DMS 273 (cell line): Measurements from ENCODE around the gene RHOA.
"Not testable (repeated sequence)": the region's sequence is repeated elsewhere in the genome, so short reads cannot be mapped to it uniquely, and the experiment has no call there.

Experiments used
- DNase-seq: peaks from one replicate; lab custom pipeline; 2025; ENCODE audit not compliant: unreplicated experiment; lab: John Stamatoyannopoulos, UW

RHOA gene

DNA sequence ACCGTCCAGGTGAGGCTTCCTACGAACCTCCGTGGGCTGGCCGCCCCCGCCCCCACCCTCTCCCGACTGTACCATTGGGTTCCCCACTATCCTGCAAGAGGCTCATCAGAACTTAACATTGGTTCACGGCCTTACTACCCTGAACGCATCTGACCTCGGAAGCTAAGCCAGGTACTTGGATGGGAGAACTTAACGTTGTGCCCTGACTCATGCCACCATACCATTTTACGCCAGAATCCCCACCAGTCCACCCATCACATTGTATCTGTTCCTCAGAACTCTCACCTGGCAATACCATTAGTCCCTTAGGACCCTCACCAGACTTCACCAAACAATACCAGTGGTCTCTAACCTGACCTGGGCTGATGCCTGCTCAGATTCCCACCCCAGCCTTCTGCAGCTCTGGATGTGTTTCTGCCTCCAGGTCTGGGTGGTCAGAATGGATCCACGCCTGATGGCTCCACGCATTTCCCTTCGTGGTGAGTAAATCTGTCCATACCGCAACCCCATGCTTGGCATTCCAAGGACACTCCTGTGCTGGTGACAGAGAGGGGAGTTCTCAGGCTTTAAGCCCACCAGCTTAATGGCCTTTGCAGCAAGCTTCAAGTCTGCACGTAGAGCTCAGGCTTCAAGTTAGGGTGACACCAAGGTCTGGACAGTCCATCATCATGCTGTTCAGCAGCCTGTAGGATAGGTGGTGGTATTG lies 1.0 kb upstream of the RHOA start:
- no peak for DNase-seq

GRCh38 chr3:49411535-49411967 lies 225 bp downstream of the RHOA start:
- DNase-seq, result peak; percentile 69

DNA sequence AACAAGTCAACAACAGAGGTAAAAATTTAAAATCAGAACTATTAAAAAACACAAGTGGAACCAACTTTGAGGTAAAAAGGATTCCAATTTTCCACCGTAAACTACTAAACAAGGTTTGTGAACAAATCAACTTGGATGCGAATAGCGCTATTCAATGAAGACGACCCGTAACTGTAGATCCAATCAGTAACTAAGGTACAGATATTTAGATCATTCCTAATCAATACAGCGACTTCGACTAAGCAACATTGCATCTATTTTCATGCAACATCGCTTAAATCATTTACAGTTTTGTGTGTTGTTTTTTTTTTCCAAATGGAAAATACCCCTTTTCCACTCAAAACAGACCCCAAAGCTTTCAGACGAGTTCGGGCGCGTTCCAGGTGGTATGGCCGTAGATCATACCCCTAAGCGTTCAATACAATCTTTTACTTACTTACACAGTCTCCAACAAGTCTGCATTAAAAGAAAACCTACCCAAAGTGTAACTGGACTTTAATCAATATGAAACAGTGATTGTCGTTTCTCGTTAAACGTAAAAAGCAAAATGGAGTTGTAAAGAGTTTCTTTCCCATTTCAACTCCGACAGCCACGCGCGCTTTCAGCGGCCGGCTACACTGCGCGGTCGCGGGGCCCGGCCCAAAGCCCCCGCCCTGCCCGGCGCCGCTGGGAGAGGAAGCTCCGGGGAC lies 786 bp downstream of the RHOA start:
- no peak for DNase-seq

DNA sequence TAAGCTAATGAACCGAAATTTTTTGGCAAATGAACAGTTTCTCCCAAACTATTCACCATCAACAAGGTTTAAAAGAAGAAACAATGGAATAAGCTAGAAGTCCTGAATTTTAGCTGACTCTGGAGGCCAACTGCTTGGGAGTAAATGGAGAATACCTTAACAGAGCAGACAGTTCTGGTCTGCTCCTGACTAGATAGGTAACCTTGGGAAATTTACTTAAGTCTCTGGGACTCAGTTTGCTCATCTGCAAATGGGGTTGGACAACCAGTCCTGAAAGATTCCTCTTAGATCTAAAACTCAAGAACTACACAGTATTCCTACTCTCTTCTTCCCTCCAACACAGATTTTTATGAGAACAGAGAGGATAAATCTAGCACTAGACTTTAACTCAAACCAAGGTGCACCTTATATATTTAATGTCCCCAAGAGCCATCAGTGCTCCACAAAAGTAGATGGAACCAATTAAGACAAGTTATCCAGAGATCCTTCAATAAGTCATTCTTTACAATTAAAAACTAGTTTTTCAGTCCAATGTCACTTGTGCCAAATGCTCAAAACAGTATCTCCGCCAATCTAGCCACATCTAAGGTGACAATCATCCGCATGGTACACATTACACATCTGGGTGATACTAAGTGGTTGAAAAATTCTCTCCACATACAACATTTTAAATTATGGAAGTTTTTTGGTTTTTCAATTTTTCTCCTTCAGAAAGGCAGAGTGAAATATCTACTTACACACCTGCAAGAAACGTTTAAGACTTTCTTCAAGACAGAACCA lies 1.5 kb downstream of the RHOA start:
- no peak for DNase-seq

DNA sequence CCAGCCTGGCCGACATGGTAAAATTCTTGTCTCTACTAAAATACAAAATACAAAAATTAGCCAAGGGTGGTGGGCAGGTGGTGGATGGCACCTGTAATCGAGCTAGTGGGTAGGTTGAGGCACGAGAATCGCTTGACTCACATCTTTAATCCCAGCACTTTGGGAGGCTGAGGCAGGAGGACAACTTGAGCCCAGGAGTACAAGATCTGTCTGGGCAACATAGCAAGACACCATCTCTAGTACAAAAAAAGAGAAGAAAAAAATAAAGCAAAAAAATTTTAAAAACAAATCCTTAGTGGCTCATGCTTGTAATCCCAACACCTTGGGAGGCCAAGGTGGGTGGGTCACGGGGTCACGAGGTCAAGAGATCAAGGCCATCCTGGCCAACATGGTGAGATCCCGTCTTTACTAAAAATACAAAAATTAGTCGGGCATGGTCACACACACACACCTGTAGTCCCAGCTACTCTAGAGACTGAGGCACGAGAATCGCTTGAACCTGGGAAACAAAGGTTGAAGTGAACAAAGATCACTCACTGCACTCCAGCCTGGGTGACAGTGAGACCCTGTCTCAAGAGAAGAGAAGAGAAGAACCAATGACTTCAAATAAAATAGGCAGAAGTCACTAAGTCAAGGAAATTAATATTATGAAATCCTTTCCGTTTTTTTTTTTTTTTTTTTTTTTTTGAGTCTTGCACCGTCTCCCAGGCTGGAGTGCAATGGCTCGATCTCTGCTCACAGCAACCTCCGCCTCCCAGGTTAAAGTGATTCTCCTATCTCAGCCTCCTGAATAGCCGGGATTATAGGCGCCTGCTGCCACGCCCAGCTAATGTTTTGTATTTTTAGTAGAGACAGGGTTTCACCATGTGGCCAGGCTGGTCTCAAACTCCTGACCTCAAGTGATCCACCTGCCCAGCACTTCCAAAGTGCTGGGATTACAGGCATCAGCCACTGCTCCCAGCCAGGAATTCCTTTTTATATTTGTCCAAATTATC lies 4.9 kb downstream of the RHOA start:
- DNase-seq, result no peak

- DNase-seq, result not testable (repeated sequence)
Measured at GRCh38 chr3:49405570-49405969, 6.2 kb downstream of the RHOA start.

GRCh38 chr3:49403891-49404290 lies 7.9 kb downstream of the RHOA start:
- DNase-seq, result no peak

DNA sequence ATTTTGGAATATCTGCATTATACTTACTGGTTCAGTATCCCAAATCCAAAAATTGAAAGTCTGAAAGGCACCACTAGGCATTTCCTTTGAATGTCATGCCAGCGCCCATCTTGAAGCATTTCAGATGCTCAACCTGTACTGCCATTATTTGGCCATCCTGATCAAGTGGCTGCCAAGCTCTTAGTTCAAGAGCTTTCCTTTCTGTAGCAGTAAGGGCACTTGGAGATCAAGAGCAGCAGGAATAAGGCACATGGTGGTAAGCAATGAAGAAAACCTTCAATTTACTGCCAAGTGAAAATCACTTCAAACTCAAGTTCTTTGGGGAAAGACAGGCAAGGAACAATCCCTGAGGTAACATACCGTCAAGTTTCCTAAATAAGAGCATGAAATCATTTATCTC lies 10.0 kb downstream of the RHOA start:
- DNase-seq, result no peak

- DNase-seq, result no peak
Measured at GRCh38 chr3:49399461-49399860, 12.3 kb downstream of the RHOA start.

DNA sequence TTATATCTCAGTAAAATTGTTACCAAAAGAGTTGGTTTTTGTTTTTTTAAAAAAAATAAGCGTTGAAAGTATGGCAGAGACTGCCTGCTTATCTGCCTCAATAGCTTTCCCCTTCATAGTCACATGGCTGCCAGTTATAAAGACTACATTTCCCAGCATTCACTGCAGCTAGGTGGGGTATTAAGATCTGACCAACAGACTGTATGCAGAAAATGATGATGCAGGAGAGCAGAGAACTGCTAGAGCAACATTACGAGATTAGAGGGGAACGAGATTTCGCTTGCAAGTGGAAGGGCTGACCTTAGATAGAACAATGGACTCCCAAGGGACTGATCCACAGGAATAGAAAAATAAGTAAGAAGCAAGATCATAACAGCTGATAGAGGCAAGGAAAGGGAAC lies 14.3 kb downstream of the RHOA start:
- peak; percentile 38 for DNase-seq

DNA sequence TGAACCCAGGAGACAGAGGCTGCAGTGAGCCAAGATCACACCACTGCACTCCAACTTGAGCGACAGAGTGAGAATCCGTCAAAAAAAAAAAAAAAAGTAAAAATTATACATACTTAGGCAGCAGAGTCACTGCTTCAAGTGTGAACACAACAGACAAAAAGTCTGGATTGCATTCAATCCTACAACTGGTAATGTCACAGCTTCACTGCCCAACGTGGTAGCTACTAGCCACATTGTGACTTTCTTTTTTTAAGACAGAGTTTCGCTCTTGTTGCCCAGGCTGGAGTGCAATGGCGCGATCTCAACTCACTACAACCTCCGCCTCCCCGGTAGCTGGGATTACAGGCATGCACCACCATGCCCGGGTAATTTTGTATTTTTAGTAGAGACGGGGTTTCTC lies 20.5 kb downstream of the RHOA start:
- DNase-seq, result not testable (repeated sequence)

- DNase-seq, result no peak
Measured at GRCh38 chr3:49389297-49389696, 22.5 kb downstream of the RHOA start.

GRCh38 chr3:49388289-49388820 lies 23.4 kb downstream of the RHOA start:
- DNase-seq, result no peak

GRCh38 chr3:49387721-49388120 lies 24.1 kb downstream of the RHOA start:
- DNase-seq, result no peak

GRCh38 chr3:49386056-49386756 lies 25.6 kb downstream of the RHOA start:
- DNase-seq, result no peak

GRCh38 chr3:49385617-49386016 lies 26.2 kb downstream of the RHOA start:
- DNase-seq, result no peak

GRCh38 chr3:49383387-49383786 lies 28.4 kb downstream of the RHOA start:
- no peak for DNase-seq

GRCh38 chr3:49378249-49378895 lies 33.4 kb downstream of the RHOA start:
- no peak for DNase-seq

DNA sequence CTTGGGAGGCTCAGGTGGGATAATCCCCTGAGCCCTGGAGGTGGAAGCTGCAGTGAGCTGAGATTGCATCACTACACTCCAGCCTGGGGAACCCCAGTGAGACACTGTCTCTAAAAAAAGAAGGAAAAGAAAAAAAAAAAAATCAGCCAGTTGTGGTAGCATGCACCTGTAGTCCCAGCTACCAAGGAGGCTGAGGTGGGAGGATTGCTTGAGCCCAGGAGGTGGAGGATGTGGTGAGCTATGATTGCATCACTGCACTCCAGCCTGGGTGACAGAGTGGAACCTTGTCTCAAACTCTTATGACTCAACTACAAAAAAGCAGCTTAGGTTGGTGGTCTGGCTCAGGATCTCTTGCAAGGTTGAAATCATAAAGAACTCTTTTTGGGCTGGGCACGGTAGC lies 34.3 kb downstream of the RHOA start:
- no peak for DNase-seq
